ENCODE data around the gene CDKN1A. TPM values are rescaled to one million over a fixed set of nuclear protein-coding genes. Genes with fewer than 3 reads are reported as not detected.

The CDKN1A gene
- total and polyA plus RNA-seq, 8 donors = 4.7 to 240 (median 6.8) TPM

DNA sequence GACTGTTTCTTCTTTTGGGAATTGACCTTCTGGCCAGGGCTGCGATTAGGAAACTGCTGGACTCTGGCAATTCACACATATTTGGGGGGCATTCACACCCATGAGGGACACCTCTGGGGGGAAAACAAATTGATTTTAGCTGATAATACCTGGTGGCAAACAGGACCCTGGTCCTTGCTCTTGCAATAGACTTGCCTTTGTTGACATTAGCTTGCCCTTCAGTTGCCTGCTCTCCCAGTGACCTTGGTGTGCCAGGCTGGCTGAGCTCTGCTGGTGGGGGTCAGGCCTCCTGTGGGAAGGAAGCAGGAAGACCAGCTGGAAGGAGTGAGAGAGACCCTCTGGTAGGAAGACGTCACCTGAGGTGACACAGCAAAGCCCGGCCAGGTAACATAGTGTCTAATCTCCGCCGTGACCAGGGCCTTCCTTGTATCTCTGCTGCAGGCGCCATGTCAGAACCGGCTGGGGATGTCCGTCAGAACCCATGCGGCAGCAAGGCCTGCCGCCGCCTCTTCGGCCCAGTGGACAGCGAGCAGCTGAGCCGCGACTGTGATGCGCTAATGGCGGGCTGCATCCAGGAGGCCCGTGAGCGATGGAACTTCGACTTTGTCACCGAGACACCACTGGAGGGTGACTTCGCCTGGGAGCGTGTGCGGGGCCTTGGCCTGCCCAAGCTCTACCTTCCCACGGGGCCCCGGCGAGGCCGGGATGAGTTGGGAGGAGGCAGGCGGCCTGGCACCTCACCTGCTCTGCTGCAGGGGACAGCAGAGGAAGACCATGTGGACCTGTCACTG is 5.3 kb downstream of the CDKN1A start:
- H3K9me3 ChIP-seq = no peaks in the 10 kb centered on the region
- peaks cover 0 to 11% of the 10 kb centered on the region in 2 donors for H3K27me3 ChIP-seq
- TF ChIP-seq, protein P1, sequence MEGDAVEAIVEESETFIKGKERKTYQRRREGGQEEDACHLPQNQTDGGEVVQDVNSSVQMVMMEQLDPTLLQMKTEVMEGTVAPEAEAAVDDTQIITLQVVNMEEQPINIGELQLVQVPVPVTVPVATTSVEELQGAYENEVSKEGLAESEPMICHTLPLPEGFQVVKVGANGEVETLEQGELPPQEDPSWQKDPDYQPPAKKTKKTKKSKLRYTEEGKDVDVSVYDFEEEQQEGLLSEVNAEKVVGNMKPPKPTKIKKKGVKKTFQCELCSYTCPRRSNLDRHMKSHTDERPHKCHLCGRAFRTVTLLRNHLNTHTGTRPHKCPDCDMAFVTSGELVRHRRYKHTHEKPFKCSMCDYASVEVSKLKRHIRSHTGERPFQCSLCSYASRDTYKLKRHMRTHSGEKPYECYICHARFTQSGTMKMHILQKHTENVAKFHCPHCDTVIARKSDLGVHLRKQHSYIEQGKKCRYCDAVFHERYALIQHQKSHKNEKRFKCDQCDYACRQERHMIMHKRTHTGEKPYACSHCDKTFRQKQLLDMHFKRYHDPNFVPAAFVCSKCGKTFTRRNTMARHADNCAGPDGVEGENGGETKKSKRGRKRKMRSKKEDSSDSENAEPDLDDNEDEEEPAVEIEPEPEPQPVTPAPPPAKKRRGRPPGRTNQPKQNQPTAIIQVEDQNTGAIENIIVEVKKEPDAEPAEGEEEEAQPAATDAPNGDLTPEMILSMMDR (IDR thresholded peaks at IDR 0.05) = no peak
- H3K36me3 ChIP-seq = peaks cover 0 to 51% of the 10 kb centered on the region in 2 donors
- intact Hi-C loops (cut with DNase I) = loop anchor here in 1 of 2 donors (5.0 kb wide), 1 partner anchor 67 kb away; no protein-coding TSS in a partner anchor
- H3K27ac ChIP-seq = no peak overlapping the region
- H3K4me3 ChIP-seq = no peak overlapping the region
- peaks cover 21 to 68% of the 10 kb centered on the region in 2 donors for H3K4me1 ChIP-seq
- DNase-seq = no peak
- no peak for ATAC-seq

DNA sequence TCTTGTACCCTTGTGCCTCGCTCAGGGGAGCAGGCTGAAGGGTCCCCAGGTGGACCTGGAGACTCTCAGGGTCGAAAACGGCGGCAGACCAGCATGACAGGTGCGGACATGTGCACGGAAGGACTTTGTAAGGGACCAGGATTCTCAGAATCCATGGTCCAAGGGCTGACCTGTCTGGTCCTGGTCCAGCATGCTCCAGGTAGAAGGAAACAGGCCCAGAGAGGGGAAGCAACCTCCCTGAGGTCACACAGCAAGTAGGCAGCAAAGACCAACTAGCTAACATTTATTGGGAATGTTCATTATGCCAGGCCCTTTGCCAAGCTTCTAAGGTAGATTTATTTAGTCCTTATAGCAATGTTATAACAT is 5.9 kb downstream of the CDKN1A start:
- intact Hi-C loops (cut with DNase I) = loop anchor here in 1 of 2 donors (5.0 kb wide), 1 partner anchor 67 kb away; no protein-coding TSS in a partner anchor
- Histone ChIP-seq H3K4me3 (no peak overlapping the region), H3K9me3 (no peaks in the 10 kb centered on the region), H3K36me3 (peaks cover 0 to 51% of the 10 kb centered on the region in 2 donors), H3K4me1 (peaks cover 21 to 62% of the 10 kb centered on the region in 2 donors), H3K27ac (no peak overlapping the region), H3K27me3 (peaks cover 0 to 5% of the 10 kb centered on the region in 2 donors)
- ATAC-seq (no peak), DNase-seq (no peak)
- TF ChIP-seq, protein P1 (IDR thresholded peaks at IDR 0.05) = no peak

DNA sequence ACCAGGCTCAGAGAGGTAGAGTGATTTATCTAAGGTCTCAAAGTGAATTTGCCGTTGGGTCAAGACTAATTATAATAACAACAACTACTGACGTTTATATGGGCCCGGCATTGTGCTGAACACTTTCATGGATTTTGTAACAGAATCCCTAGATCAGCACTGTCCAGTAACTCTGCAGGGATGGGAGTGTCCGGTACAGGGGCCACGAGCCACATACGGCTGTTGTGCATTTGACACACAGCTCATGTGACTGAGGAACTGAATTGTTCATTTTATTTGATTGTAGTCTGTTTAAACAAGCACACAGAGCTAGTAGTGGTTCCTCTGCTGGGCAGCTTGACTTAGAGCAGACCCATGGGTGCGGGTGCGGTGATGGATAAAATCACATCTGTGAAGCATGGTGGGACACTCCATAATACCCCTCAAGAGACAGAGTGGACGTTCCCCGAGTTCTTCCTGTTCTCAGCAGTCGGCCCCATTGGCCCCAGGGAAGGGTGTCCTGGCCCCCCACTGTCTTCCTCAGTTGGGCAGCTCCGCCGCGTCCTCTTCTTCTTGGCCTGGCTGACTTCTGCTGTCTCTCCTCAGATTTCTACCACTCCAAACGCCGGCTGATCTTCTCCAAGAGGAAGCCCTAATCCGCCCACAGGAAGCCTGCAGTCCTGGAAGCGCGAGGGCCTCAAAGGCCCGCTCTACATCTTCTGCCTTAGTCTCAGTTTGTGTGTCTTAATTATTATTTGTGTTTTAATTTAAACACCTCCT is 6.8 kb downstream of the CDKN1A start:
- TF ChIP-seq, protein P1 (IDR thresholded peaks at IDR 0.05) = no peak
- ATAC-seq = no peak
- H3K4me3 ChIP-seq = no peak overlapping the region
- H3K27ac ChIP-seq = peak overlapping the region; percentile 15 to 33
- intact Hi-C loops (cut with DNase I) = no loop called here
- no peaks in the 10 kb centered on the region for H3K27me3 ChIP-seq
- DNase-seq = no peak
- peaks cover 0 to 51% of the 10 kb centered on the region in 2 donors for H3K36me3 ChIP-seq
- H3K4me1 ChIP-seq = peaks cover 21 to 61% of the 10 kb centered on the region in 2 donors
- H3K9me3 ChIP-seq = no peaks in the 10 kb centered on the region

DNA sequence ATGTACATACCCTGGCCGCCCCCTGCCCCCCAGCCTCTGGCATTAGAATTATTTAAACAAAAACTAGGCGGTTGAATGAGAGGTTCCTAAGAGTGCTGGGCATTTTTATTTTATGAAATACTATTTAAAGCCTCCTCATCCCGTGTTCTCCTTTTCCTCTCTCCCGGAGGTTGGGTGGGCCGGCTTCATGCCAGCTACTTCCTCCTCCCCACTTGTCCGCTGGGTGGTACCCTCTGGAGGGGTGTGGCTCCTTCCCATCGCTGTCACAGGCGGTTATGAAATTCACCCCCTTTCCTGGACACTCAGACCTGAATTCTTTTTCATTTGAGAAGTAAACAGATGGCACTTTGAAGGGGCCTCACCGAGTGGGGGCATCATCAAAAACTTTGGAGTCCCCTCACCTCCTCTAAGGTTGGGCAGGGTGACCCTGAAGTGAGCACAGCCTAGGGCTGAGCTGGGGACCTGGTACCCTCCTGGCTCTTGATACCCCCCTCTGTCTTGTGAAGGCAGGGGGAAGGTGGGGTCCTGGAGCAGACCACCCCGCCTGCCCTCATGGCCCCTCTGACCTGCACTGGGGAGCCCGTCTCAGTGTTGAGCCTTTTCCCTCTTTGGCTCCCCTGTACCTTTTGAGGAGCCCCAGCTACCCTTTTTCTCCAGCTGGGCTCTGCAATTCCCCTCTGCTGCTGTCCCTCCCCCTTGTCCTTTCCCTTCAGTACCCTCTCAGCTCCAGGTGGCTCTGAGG is 7.6 kb downstream of the CDKN1A start:
- Histone ChIP-seq H3K4me3 (no peak overlapping the region), H3K4me1 (peaks cover 16 to 55% of the 10 kb centered on the region in 2 donors), H3K36me3 (peaks cover 0 to 51% of the 10 kb centered on the region in 2 donors), H3K27ac (peak overlapping the region; percentile 15 to 33), H3K27me3 (no peaks in the 10 kb centered on the region), H3K9me3 (no peaks in the 10 kb centered on the region)
- intact Hi-C loops (cut with DNase I) = no loop called here
- ATAC-seq (peak; percentile 5), DNase-seq (peak in 1 of 4 donors; percentile 66)
- TF ChIP-seq, protein P1 (IDR thresholded peaks at IDR 0.05) = no peak
